ENCODE measurements around the gene ZNF133.
A peak's percentile ranks its signal among the peaks of the same experiment; 100 is the strongest.
"Not testable (repeated sequence)": the region's sequence is repeated elsewhere in the genome, so short reads cannot be mapped to it uniquely, and the experiment has no call there.

The ZNF133 gene

DNA sequence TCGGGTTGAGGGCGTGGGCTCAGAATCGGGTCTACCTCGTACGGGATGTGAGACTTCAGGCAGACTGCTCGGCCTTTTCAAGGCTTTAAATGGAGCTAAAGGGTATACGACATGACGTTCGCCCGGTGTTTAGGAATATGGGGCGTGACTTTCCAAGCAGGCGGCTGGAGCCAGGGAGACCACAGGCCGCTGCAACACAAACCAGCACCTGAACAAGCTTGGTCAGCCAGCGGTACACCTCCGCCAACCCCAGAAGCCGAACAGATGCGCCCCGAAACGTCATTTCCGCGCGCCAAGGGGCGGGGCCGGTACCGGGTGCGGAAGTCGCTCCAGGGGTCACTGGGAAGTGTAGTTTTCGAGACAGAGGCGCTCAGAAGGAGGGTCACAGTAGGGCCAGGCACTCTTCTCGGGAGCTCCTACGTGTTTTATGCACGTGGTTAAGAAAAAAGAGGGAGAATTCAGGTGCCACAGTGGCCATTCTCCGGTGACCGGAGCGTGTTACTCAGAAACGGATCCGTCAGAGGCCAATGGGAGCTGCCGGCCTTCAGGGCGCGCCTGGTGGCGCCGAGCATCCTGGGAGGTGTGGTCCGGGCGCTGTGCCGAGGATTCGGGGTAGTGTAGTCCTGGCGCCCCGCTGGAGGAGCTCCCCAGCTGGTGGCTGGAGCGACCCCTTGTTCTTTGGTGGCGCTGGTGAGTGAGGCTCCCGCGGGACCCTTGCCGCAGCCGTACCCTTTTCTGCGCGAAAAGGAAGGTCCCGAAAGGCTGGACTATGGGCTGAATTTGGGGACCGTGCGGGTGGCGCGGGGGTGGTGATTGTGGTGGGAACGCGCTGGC is at the start of gene ZNF133:
TSS of gene ZNF133 (plus strand) at position 613 of the 834 bp plus-strand sequence. CDS start 17,160 bp downstream, outside the sequence.
- Histone ChIP-seq H3K9ac (ENCODE audit: low read depth in 1 of 2, low read length in 2 of 2) (peak within 1 kb of the TSS; percentile 86 to 88), H3K27me3 (ENCODE audit: control insufficient read depth in 1 of 2, insufficient read depth in 2 of 2, low read length in 2 of 2) (peaks cover 0 to 2% of the 10 kb centered on the region in 2 donors), H3K27ac (ENCODE audit: low read depth, low read length) (peak within 1 kb of the TSS; percentile 94), H3K9me3 (ENCODE audit: control insufficient read depth in 1 of 2, low read length in 2 of 2) (peaks cover 8 to 9% of the 10 kb centered on the region in 2 donors), H3K36me3 (ENCODE audit: control insufficient read depth in 1 of 2, insufficient read depth in 2 of 2, low read length in 2 of 2) (peaks cover 0 to 10% of the 10 kb centered on the region in 2 donors), H3K4me3 (ENCODE audit: low read depth in 1 of 2, low read length in 2 of 2) (peak within 1 kb of the TSS; percentile 97 to 98), H3K4me1 (ENCODE audit: control insufficient read depth in 1 of 2, insufficient read depth in 2 of 2, low read length in 2 of 2) (peaks cover 5 to 9% of the 10 kb centered on the region in 2 donors)

DNA sequence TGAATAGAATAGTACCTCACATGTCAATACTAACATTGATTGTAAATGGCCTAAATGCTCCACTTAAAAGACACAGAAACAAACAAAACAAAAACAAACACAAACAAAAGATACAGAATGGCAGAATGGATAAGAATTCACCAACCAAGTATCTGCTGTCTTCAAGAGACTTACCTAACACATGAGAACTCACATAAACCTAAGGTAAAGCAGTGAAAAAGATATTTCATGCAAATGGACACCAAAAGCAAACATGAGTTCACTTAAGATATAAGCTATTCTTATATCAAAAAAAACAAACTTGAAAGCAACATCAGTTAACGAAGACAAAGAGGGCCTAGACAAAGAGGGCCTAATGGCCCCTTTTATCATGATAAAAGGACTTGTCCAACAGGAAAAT is 47.3 kb upstream of the ZNF133 start:
- no peaks in the 10 kb centered on the region for H3K36me3 ChIP-seq (ENCODE audit: control insufficient read depth in 1 of 2, insufficient read depth in 2 of 2, low read length in 2 of 2)
- no peak overlapping the region for H3K4me3 ChIP-seq (ENCODE audit: low read depth in 1 of 2, low read length in 2 of 2)
- H3K9me3 ChIP-seq (ENCODE audit: control insufficient read depth in 1 of 2, low read length in 2 of 2) = no peaks in the 10 kb centered on the region
- no peaks in the 10 kb centered on the region for H3K4me1 ChIP-seq (ENCODE audit: control insufficient read depth in 1 of 2, insufficient read depth in 2 of 2, low read length in 2 of 2)
- no peak overlapping the region for H3K27ac ChIP-seq (ENCODE audit: low read depth, low read length)
- no peak overlapping the region for H3K9ac ChIP-seq (ENCODE audit: low read depth in 1 of 2, low read length in 2 of 2)
- peaks cover 0 to 5% of the 10 kb centered on the region in 2 donors for H3K27me3 ChIP-seq (ENCODE audit: control insufficient read depth in 1 of 2, insufficient read depth in 2 of 2, low read length in 2 of 2)

DNA sequence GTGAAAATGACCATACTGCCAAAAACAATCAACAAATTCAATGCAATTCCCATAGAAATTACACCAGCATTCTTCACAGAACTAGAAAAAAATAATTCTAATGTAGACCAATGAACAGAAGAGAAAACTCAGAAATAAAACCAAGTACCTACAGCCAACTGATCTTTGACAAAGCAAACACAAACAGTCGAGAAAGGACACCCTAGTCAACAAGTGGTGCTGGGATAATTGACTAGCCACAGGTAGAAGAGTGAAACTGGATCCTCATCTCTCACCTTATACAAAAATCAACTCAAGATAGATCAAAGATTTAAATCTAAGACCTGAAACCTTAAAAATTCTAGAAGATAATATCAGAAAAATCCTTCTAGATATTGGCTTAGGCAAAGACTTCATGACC is 44.5 kb upstream of the ZNF133 start:
- Histone ChIP-seq H3K9ac (ENCODE audit: low read depth in 1 of 2, low read length in 2 of 2) (no peak overlapping the region), H3K4me3 (ENCODE audit: low read depth in 1 of 2, low read length in 2 of 2) (no peak overlapping the region), H3K4me1 (ENCODE audit: control insufficient read depth in 1 of 2, insufficient read depth in 2 of 2, low read length in 2 of 2) (no peaks in the 10 kb centered on the region), H3K9me3 (ENCODE audit: control insufficient read depth in 1 of 2, low read length in 2 of 2) (no peaks in the 10 kb centered on the region), H3K27ac (ENCODE audit: low read depth, low read length) (no peak overlapping the region), H3K36me3 (ENCODE audit: control insufficient read depth in 1 of 2, insufficient read depth in 2 of 2, low read length in 2 of 2) (no peaks in the 10 kb centered on the region), H3K27me3 (ENCODE audit: control insufficient read depth in 1 of 2, insufficient read depth in 2 of 2, low read length in 2 of 2) (peaks cover 0 to 5% of the 10 kb centered on the region in 2 donors)

DNA sequence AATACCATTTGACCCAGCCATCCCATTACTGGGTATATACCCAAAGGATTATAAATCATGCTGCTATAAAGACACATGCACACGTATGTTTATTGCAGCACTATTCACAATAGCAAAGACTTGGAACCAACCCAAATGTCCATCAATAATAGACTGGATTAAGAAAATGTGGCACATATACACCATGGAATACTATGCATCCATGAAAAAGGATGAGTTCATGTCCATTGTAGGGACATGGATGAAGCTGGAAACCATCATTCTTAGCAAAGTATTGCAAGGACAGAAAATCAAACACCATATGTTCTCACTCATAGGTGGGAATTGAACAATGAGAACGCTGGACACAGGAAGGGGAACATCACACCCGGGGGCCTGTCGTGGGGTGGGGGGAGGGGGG is 39.8 kb upstream of the ZNF133 start:
- not testable (repeated sequence) for H3K36me3 ChIP-seq (ENCODE audit: control insufficient read depth in 1 of 2, insufficient read depth in 2 of 2, low read length in 2 of 2)

DNA sequence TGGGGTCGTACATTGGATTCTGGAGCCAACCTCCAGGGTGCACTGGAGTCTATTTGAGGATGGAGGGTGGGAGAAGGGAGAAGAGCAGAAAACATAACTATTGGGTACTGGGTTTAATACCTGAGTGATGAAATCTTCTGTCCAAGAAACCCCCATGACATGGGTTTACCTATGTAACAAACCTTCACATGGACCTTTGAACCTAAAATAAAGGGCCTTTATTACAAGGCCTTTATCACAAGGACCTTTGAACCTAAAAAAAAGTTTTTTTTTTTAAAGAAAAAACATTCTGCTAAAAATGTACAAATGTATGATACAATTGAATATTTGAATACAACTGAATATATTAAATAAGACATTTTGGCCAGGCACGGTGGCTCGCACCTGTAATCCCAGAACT is 38.1 kb upstream of the ZNF133 start:
- peaks cover 0 to under 1% of the 10 kb centered on the region in 2 donors for H3K27me3 ChIP-seq (ENCODE audit: control insufficient read depth in 1 of 2, insufficient read depth in 2 of 2, low read length in 2 of 2)
- peaks cover 0 to 3% of the 10 kb centered on the region in 2 donors for H3K4me1 ChIP-seq (ENCODE audit: control insufficient read depth in 1 of 2, insufficient read depth in 2 of 2, low read length in 2 of 2)
- H3K36me3 ChIP-seq (ENCODE audit: control insufficient read depth in 1 of 2, insufficient read depth in 2 of 2, low read length in 2 of 2) = no peaks in the 10 kb centered on the region
- H3K9ac ChIP-seq (ENCODE audit: low read depth in 1 of 2, low read length in 2 of 2) = no peak overlapping the region
- H3K9me3 ChIP-seq (ENCODE audit: control insufficient read depth in 1 of 2, low read length in 2 of 2) = no peaks in the 10 kb centered on the region
- no peak overlapping the region for H3K4me3 ChIP-seq (ENCODE audit: low read depth in 1 of 2, low read length in 2 of 2)
- H3K27ac ChIP-seq (ENCODE audit: low read depth, low read length) = no peak overlapping the region

More for the DNA sequence above, 39.8 kb upstream of the ZNF133 start:
- H3K9ac ChIP-seq (ENCODE audit: low read depth in 1 of 2, low read length in 2 of 2); H3K27ac ChIP-seq (ENCODE audit: low read depth, low read length); H3K4me3 ChIP-seq (ENCODE audit: low read depth in 1 of 2, low read length in 2 of 2); H3K9me3 ChIP-seq (ENCODE audit: control insufficient read depth in 1 of 2, low read length in 2 of 2); H3K27me3 ChIP-seq (ENCODE audit: control insufficient read depth in 1 of 2, insufficient read depth in 2 of 2, low read length in 2 of 2); H3K4me1 ChIP-seq (ENCODE audit: control insufficient read depth in 1 of 2, insufficient read depth in 2 of 2, low read length in 2 of 2): not testable (repeated sequence)

DNA sequence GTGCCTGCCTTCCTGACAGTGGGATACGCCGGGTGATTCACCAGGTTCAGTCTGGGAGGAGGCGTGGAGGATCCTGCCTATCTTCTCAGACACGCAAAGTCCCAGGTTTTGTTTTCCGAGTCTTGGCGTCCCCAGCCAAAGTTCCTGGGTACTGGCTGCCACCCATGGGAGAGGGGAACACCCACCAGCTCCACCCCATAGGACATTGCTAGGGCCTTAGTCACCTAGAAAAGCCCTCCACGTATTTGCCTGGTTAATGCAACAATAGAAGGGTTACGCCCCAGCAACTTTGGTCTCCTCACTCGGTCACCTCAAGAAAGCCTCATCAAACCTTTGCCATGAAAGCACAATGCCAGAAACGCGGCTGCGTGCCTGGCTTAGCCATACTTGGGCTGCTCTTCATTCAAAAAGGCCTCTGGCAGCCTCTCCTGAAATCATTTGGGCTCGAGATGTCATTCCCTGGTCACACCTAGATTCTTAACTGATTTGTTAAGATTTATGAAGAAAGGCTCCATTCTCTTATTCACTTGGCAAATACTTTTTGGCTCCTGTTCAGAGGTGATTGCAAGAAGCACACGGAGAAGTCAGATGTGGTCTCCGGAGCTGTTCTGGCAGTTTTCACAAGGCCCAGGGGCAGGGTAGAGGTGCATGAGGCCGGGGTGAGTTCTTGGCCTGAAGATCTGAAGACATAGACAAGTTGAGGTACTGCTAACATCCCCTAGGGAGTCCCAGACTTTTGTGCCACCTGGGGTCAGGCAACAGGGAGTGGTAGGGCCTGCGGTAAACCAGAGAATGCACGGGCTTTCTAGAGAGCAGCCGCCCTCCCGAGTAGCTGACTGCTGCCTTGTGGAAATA is 35.5 kb upstream of the ZNF133 start:
- Histone ChIP-seq H3K36me3 (ENCODE audit: control insufficient read depth in 1 of 2, insufficient read depth in 2 of 2, low read length in 2 of 2) (no peaks in the 10 kb centered on the region), H3K9me3 (ENCODE audit: control insufficient read depth in 1 of 2, low read length in 2 of 2) (no peaks in the 10 kb centered on the region), H3K4me3 (ENCODE audit: low read depth in 1 of 2, low read length in 2 of 2) (no peak overlapping the region), H3K27ac (ENCODE audit: low read depth, low read length) (no peak overlapping the region), H3K9ac (ENCODE audit: low read depth in 1 of 2, low read length in 2 of 2) (no peak overlapping the region), H3K4me1 (ENCODE audit: control insufficient read depth in 1 of 2, insufficient read depth in 2 of 2, low read length in 2 of 2) (peaks cover 0 to 3% of the 10 kb centered on the region in 2 donors), H3K27me3 (ENCODE audit: control insufficient read depth in 1 of 2, insufficient read depth in 2 of 2, low read length in 2 of 2) (no peaks in the 10 kb centered on the region)

DNA sequence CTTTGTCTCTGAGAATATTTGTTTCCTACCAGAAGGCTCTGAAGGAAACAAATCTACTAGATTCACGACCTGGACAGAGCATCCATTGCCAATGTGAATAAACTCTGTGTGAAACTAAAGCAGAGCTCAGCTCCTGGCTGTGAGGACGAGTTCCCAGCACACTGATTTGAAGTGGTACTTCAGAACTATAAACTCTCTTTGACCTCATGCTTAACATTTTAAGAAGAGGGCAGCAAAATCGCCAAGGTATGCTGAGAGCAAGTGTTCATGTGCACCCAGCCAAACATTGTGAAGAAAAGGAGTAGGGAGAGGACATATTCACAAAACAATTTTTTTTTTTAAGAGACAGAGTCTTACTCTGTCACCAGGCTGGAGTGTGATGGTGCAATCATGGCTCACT is 33.7 kb upstream of the ZNF133 start:
- no peaks in the 10 kb centered on the region for H3K9me3 ChIP-seq (ENCODE audit: control insufficient read depth in 1 of 2, low read length in 2 of 2)
- no peaks in the 10 kb centered on the region for H3K27me3 ChIP-seq (ENCODE audit: control insufficient read depth in 1 of 2, insufficient read depth in 2 of 2, low read length in 2 of 2)
- H3K9ac ChIP-seq (ENCODE audit: low read depth in 1 of 2, low read length in 2 of 2) = no peak overlapping the region
- H3K4me1 ChIP-seq (ENCODE audit: control insufficient read depth in 1 of 2, insufficient read depth in 2 of 2, low read length in 2 of 2) = peaks cover 0 to 3% of the 10 kb centered on the region in 2 donors
- H3K27ac ChIP-seq (ENCODE audit: low read depth, low read length) = no peak overlapping the region
- H3K4me3 ChIP-seq (ENCODE audit: low read depth in 1 of 2, low read length in 2 of 2) = no peak overlapping the region
- H3K36me3 ChIP-seq (ENCODE audit: control insufficient read depth in 1 of 2, insufficient read depth in 2 of 2, low read length in 2 of 2) = no peaks in the 10 kb centered on the region

DNA sequence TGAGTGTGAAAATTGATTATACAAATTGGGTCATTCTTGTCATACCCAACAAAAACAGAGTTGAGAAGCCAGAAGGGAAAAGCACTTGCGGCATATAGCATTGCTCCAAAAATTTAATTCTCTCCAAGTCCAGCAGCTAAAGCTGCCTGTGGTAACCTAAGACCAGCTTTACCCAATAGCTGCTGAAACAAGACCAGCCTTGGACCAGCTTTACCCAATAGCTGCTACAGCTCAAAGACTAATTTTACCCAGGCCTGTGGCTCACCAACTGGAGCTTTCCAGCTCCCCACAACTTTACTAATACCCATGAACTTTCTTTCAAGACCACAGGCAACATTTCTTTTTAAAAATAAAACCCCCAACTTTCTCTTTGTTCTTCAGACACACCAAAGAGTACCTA is 32.8 kb upstream of the ZNF133 start:
- no peaks in the 10 kb centered on the region for H3K9me3 ChIP-seq (ENCODE audit: control insufficient read depth in 1 of 2, low read length in 2 of 2)
- H3K9ac ChIP-seq (ENCODE audit: low read depth in 1 of 2, low read length in 2 of 2) = no peak overlapping the region
- H3K36me3 ChIP-seq (ENCODE audit: control insufficient read depth in 1 of 2, insufficient read depth in 2 of 2, low read length in 2 of 2) = no peaks in the 10 kb centered on the region
- no peak overlapping the region for H3K27ac ChIP-seq (ENCODE audit: low read depth, low read length)
- no peak overlapping the region for H3K4me3 ChIP-seq (ENCODE audit: low read depth in 1 of 2, low read length in 2 of 2)
- peaks cover 0 to 3% of the 10 kb centered on the region in 2 donors for H3K4me1 ChIP-seq (ENCODE audit: control insufficient read depth in 1 of 2, insufficient read depth in 2 of 2, low read length in 2 of 2)
- no peaks in the 10 kb centered on the region for H3K27me3 ChIP-seq (ENCODE audit: control insufficient read depth in 1 of 2, insufficient read depth in 2 of 2, low read length in 2 of 2)

DNA sequence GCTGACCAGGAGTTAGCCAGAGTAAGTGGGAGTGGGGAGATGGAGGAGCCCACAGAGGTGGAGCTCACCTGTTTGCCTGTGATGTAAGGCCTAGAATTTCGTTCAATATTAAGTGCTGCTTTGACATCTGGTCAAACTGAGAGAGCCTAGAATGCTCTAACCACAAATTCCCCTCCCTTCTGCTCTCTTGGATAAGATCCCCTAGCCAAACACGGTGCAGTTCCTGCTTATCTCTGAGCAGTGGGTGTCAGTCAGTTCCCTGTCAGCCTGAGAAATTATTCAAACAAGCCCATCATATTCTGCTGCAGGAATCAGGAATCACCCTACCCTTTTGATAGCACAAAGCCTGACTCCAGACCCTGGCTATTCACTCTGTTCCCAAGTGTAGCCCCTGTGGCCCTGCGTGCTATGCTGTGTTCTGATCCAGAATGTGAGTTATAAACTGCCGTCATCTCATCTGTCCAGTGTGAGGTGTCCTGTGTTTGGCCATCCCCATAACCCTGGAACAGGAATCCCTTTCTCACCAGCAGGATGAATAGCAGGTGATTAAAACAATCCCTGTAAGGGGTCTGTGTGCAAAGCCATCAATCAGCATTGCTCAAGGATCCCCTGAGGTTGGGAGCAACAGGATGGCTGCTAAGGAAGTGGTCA is 31.8 kb upstream of the ZNF133 start:
- Histone ChIP-seq H3K27me3 (ENCODE audit: control insufficient read depth in 1 of 2, insufficient read depth in 2 of 2, low read length in 2 of 2) (no peaks in the 10 kb centered on the region), H3K9ac (ENCODE audit: low read depth in 1 of 2, low read length in 2 of 2) (no peak overlapping the region)

More for the DNA sequence above, 31.8 kb upstream of the ZNF133 start:
- no peaks in the 10 kb centered on the region for H3K36me3 ChIP-seq (ENCODE audit: control insufficient read depth in 1 of 2, insufficient read depth in 2 of 2, low read length in 2 of 2)
- H3K9me3 ChIP-seq (ENCODE audit: control insufficient read depth in 1 of 2, low read length in 2 of 2) = no peaks in the 10 kb centered on the region
- H3K27ac ChIP-seq (ENCODE audit: low read depth, low read length) = no peak overlapping the region
- peaks cover 0 to 3% of the 10 kb centered on the region in 2 donors for H3K4me1 ChIP-seq (ENCODE audit: control insufficient read depth in 1 of 2, insufficient read depth in 2 of 2, low read length in 2 of 2)
- H3K4me3 ChIP-seq (ENCODE audit: low read depth in 1 of 2, low read length in 2 of 2) = no peak overlapping the region
